Uterus (tissue), 4 donors: ENCODE measurements around the gene DMD. TPM values are rescaled to one million over a fixed set of nuclear protein-coding genes. Genes with fewer than 3 reads are reported as not detected.

Experiments used
- DNase-seq, 2 donors: peaks; one replicate each; pipeline ENCODE4 v3.0.0-alpha.2; 2019 to 2020
- H3K27ac ChIP-seq, 2 donors: fragments of 200-600 bp; sonication (generic); 1 replicate in 1 of 2; 2 replicates in 1 of 2; pipeline ENCODE4 v1.5.1; 2016 to 2018
- H3K27me3 ChIP-seq, 2 donors: fragments of 200-600 bp; sonication (generic); one replicate each; pipeline ENCODE4 v1.5.1; 2018 to 2019; ENCODE audit warnings: control low read depth in 1 of 2
- H3K36me3 ChIP-seq, 2 donors: fragments of 200-600 bp; sonication (generic); one replicate each; pipeline ENCODE4 v1.5.1; 2019; ENCODE audit warnings: control low read depth in 1 of 2
- H3K4me1 ChIP-seq, 2 donors: fragments of 200-600 bp; sonication (generic); one replicate each; pipeline ENCODE4 v1.5.1; 2018 to 2019; ENCODE audit warnings: control low read depth in 1 of 2
- H3K4me3 ChIP-seq, 2 donors: fragments of 200-600 bp; sonication (generic); 1 replicate in 1 of 2; 2 replicates in 1 of 2; pipeline ENCODE4 v1.5.1; 2018 to 2019; ENCODE audit warnings: mild to moderate bottlenecking in 1 of 2
- H3K9me3 ChIP-seq, 2 donors: fragments of 200-600 bp; sonication (generic); one replicate each; pipeline ENCODE4 v1.5.1; 2019; ENCODE audit warnings: control low read depth in 1 of 2
- POLR2A ChIP-seq, 2 donors: fragments of 450-650 bp; IDR thresholded peaks; one replicate each; pipeline ENCODE4 v1.6.1; 2016; ENCODE audit warnings: antibody characterized with exemption in 2 of 2, mild to moderate bottlenecking in 1 of 2, moderate library complexity in 1 of 2
- intact Hi-C: fragments of 100-400 bp; cut with DNase I; formaldehyde crosslinking; loops from one replicate; pipeline ENCODE4 v1.15.1; 2023; ENCODE audit warnings: low total_unique reads
- total RNA-seq, 4 donors: library from RNA; depleted of rRNA in 3 of 4; stranded (reverse); fragments of >200 nt in 3 of 4; gene quantifications; one replicate each; pipeline versions ENCODE4 v1.1.0 to v1.2.4, GENCODE V29; 2014 to 2023
- TF ChIP-seq, protein P1 (sequence below), 4 experiments: fragments of 200-600 bp in 2 of 4; fragments of 450-650 bp in 2 of 4; sonication (generic) in 2 of 4; IDR thresholded peaks; one replicate each; pipeline ENCODE4 v1.5.1; 2016 to 2019; ENCODE audit warnings: antibody characterized with exemption in 4 of 4, mild to moderate bottlenecking in 2 of 4, moderate library complexity in 1 of 4
- donor health status: DM: yes; HTN: yes; CAD: no.

The DMD gene
- total RNA-seq, 4 donors from 2014 or later, result 73.8 to 147 (median 97.8) TPM

DNA sequence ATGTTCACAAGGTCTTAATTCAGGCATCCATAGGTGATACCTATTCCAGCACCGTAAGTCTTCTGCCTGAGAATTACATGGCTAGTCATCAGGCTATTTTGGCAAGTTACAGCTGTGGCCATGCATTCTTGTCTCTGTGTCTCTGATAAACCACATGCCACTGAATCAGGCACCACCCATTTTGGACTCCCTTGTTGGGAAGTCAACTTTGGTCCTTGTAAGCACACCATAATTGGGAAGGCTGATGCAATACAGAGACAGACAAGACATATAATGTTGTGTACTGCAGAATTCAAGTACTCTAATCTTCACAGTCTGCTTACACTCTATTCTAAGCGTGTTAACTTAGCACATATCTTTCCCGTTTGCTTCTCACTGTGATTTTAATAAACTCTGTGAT is 1655.8 kb downstream of the DMD start:
- Histone ChIP-seq H3K27ac (no peak overlapping the region), H3K4me3 (no peak overlapping the region), H3K36me3 (no peaks in the 10 kb centered on the region), H3K9me3 (no peaks in the 10 kb centered on the region), H3K27me3 (no peaks in the 10 kb centered on the region), H3K4me1 (no peaks in the 10 kb centered on the region)
- TF ChIP-seq POLR2A (IDR thresholded peaks at IDR 0.05), result no peak
- TF ChIP-seq, protein P1, sequence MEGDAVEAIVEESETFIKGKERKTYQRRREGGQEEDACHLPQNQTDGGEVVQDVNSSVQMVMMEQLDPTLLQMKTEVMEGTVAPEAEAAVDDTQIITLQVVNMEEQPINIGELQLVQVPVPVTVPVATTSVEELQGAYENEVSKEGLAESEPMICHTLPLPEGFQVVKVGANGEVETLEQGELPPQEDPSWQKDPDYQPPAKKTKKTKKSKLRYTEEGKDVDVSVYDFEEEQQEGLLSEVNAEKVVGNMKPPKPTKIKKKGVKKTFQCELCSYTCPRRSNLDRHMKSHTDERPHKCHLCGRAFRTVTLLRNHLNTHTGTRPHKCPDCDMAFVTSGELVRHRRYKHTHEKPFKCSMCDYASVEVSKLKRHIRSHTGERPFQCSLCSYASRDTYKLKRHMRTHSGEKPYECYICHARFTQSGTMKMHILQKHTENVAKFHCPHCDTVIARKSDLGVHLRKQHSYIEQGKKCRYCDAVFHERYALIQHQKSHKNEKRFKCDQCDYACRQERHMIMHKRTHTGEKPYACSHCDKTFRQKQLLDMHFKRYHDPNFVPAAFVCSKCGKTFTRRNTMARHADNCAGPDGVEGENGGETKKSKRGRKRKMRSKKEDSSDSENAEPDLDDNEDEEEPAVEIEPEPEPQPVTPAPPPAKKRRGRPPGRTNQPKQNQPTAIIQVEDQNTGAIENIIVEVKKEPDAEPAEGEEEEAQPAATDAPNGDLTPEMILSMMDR (IDR thresholded peaks at IDR 0.05), result no peak
- intact Hi-C loops, result no loop called here
- no peak for DNase-seq

DNA sequence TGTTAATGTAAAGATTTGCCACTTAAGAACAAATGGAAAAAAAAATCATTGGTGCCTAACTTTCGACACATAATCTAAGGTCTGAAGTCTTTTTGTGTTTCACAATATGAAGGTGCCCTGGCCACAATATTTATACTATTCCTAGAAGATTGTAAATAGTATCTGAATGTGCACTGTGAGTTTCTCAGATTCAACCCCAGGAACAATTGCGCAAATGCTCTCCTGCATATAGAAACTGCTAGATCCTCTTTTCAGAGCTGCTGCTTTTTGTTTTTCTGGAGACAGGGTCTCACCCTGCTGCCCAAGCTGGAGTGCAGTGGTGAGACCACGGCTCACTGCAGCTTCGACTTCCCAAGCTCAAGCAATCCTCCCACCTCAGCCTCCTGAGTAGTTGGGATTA is 1659.4 kb downstream of the DMD start:
- no peak overlapping the region for H3K4me3 ChIP-seq
- H3K27ac ChIP-seq, result no peak overlapping the region
- no peak for TF ChIP-seq POLR2A (IDR thresholded peaks at IDR 0.05)
- TF ChIP-seq, protein P1 (IDR thresholded peaks at IDR 0.05), result no peak
- H3K36me3 ChIP-seq, result no peaks in the 10 kb centered on the region
- H3K27me3 ChIP-seq, result no peaks in the 10 kb centered on the region
- H3K9me3 ChIP-seq, result no peaks in the 10 kb centered on the region
- H3K4me1 ChIP-seq, result no peaks in the 10 kb centered on the region
- intact Hi-C loops, result no loop called here
- no peak for DNase-seq

DNA sequence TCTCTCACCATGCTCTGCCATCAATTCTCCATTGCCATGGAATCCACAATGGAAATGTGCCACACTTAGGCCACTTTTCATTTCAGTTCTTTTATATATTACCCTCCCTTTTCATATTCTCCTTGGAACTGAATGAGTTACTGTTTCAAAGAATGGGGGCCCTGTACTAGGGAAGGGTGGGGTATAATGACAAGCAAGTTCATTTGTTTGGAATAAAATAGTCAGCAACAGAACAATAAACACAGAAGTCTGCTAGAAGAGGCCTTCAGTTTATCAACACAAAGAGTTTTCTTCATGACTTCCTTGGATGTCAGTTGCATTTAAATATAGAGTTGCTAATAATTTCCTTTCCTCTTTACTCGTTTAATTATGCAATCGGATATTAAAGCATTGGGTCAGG is 1661.2 kb downstream of the DMD start:
- Histone ChIP-seq H3K27ac (no peak overlapping the region), H3K27me3 (no peaks in the 10 kb centered on the region), H3K4me3 (no peak overlapping the region), H3K36me3 (no peaks in the 10 kb centered on the region), H3K9me3 (no peaks in the 10 kb centered on the region), H3K4me1 (no peaks in the 10 kb centered on the region)
- no peak for DNase-seq
- TF ChIP-seq, protein P1 (IDR thresholded peaks at IDR 0.05), result no peak
- TF ChIP-seq POLR2A (IDR thresholded peaks at IDR 0.05), result no peak
- intact Hi-C loops, result no loop called here

DNA sequence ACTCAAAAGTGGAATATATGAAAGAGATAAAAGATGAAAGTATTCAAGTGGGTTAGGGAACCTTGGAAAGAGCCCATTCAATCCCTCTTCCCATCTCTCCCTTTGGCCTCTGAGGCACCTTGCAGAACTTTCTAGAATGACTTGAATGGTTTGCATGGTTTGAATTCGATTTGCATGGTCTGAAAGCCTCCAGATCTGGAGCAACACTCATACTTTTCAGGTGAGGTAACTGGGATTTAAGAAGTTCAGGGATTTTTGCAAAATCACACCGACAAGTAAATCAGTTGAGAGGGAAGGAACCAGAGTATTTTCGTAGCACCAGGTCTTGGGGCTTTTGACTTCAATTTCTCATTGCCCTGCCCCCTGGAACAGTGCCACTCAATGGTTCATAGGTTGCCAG is 1663.5 kb downstream of the DMD start:
- Histone ChIP-seq H3K27me3 (no peaks in the 10 kb centered on the region), H3K27ac (no peak overlapping the region), H3K36me3 (no peaks in the 10 kb centered on the region), H3K4me3 (no peak overlapping the region), H3K4me1 (no peaks in the 10 kb centered on the region), H3K9me3 (no peaks in the 10 kb centered on the region)
- DNase-seq, result no peak
- intact Hi-C loops, result no loop called here
- no peak for TF ChIP-seq POLR2A (IDR thresholded peaks at IDR 0.05)
- TF ChIP-seq, protein P1 (IDR thresholded peaks at IDR 0.05), result no peak

DNA sequence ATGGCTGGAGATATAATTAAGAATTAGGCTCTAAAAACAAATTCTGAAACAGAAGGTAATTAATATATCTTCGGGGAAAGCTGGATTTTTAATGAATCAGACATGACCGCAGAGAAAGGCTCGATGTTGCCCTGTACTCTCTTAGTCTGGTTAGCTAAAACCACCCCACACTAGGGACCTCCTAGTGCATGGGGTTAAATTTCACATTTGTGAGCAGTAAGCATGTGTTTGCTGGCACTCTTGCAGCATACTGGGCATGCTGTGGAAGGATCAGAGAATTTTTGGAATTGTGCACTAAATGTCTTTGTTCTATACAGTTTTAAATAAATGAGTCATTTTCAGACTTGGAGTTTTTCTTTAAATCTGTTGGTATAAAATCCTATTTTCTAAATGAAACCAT is 1663.9 kb downstream of the DMD start:
- intact Hi-C loops, result no loop called here
- Histone ChIP-seq H3K9me3 (no peaks in the 10 kb centered on the region), H3K36me3 (no peaks in the 10 kb centered on the region), H3K27ac (no peak overlapping the region), H3K4me1 (no peaks in the 10 kb centered on the region), H3K4me3 (no peak overlapping the region), H3K27me3 (no peaks in the 10 kb centered on the region)
- DNase-seq, result no peak
- TF ChIP-seq, protein P1 (IDR thresholded peaks at IDR 0.05), result no peak
- TF ChIP-seq POLR2A (IDR thresholded peaks at IDR 0.05), result no peak
